Right hindlimb (tissue), 1 donor: ENCODE results near the gene LCN2.
A peak's percentile ranks its signal among the peaks of the same experiment; 100 is the strongest.
"Not testable (repeated sequence)": the region's sequence is repeated elsewhere in the genome, so short reads cannot be mapped to it uniquely, and the experiment has no call there.

Source experiments
- DNase-seq: peaks from one replicate; pipeline ENCODE4 v3.0.0-alpha.2; 2018

LCN2 gene

GRCh38 chr9:128169925-128170324 is 20.7 kb downstream of the LCN2 start:
- DNase-seq = no peak

GRCh38 chr9:128174062-128174461 is 24.8 kb downstream of the LCN2 start:
- no peak for DNase-seq

DNA sequence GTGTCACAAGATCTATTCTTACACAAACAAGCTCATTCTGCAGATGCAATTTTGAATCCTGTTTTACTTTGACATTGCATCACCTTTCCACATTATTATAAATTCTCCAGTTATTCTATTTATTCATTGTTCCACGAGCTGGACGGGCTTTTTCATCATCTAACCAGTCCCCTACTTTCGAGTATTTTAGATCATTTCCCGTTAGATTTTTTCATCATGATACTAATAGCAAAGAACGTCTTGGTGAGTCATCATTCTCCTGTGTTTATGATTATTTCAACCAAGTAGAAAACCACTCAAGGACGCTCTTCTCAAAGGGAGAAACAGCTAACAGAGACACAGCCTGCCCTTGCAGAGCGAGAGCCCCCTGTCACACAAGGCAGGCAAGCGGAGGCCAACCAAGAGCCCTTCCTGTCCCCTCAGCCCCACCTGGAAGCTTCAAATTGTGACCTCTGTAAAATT is 25.9 kb downstream of the LCN2 start:
- no peak for DNase-seq

DNA sequence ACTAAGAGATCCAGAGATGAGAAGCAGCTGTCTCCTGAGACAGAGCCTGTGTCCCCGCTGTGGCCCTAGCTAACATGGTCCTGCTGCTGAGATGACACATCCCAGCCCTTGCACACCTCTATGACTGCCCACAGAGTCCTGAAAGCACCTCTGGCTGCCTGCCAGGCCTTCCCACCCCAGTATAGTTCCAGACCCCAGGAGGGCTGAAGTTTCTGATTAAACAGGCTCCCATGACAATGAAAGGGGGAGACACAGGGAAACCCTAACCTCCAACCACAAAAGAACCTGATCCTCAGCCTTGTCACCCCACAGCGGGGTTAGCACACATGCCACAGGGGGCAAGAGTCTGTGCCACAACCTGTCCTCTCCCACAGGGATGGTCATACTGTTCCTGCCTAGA is 26.5 kb downstream of the LCN2 start:
- no peak for DNase-seq

- DNase-seq = no peak
Measured at GRCh38 chr9:128178806-128179431, 29.7 kb downstream of the LCN2 start.

DNA sequence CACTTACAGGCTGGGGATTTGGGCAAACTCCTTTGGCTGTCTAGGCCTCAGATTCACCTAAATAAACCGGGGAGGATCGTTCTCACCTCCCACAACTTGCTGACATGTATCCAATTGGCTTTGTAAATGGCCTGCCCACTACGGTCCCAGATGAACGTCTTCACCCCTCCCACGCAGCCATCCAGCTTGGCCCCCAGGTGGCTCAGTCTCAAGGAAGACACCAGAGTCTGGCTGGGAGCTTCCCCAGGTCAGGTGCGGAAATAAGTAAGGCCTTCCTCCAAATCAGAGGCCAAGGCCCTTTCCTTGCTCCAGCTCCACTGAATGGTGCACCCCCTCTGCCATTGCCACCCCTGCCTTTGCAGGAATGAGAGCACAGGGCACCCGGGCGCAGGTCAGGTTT is 30.7 kb downstream of the LCN2 start:
- no peak for DNase-seq

DNA sequence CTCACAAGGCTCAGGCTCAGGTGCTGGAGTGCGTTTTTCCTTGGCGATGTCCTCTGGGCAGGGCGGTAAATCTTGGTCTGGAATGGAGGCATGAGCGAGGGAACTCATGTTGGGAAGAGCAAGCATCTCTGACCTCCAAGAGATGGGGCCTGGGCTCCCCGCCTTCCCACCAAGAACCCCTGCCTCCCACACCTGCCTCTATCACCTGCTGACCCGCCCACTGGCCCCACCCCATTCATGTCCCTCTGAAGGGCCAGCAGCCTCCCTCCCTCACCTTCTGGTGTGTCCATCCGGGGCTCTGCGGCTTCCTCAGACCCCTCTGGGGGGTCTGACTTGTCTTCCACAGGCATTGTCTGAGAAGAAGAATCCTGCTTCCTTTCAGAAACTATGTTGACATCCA is 31.2 kb downstream of the LCN2 start:
- no peak for DNase-seq

DNA sequence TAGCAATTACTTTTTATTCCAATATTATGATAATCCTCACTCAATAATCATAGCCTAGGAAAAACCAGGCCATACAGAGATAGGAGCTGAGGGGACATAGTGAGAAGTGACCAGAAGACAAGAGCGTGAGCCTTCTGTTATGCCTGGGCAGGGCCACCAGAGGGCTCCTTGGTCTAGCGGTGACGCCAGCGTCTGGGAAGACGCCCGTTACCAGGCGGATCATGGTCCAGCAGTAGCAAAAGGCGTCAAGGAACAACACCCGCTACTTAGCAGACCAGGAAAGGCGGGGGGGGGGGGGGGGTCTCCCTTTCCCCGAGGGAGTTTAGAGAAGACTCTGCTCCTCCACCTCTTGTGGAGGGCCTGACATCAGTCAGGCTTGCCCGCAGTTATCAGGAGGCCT is 32.2 kb downstream of the LCN2 start:
- not testable (repeated sequence) for DNase-seq

DNA sequence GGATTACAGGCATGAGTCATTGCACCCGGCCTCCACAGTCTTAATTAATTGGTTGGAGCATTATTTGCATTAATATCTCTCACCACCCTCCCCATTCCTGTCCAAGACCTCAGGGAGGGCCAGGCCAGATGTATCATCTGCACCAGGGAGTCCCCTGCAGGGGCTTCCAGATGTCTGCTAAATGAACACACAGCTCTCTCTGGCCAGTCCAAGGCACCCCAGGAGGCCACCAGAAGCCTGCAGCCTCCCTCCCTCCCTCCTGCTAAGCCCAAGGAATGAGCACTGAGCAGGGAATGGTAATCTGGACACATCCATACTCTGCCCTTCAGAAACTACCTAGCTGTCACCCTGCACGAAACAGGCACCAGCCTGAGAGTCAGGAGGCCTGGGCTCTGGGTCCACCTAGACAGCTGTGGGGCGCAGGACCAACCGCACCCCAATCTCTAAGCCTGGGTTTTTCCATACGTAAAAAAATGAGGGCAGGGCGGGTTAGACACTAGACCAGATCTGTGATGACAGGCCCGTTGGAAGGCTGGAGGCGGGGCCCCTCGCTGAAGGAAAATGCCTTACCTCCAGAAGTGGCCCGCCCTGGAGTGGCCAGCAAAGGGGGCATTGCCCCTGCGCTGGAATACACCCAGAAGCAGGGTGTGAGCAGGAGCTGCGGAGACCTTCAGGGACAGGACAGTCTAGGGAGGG is 33.8 kb downstream of the LCN2 start:
- no peak for DNase-seq

GRCh38 chr9:128185979-128186965 is 37.0 kb downstream of the LCN2 start:
- DNase-seq = no peak

GRCh38 chr9:128187361-128187760 is 38.1 kb downstream of the LCN2 start:
- DNase-seq = no peak

DNA sequence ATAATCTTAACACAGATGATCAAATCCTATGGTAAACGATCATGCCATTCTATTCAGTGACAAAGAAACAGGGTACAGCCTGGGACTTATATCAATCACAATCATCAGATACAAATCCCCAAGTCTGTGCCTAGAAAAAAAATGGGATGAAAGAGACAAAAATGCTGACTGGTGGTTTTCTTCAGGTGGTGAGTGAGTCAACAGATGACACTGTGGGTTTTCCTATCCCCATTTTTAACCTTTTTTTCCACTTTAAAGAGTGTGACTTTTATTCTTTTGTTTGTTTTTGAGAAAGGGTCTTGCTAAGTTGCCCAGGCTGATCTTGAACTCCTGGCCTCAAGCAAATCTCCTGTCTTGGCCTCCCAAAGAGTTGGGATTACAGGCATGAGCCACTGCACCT is 39.0 kb downstream of the LCN2 start:
- no peak for DNase-seq

- no peak for DNase-seq
Measured at GRCh38 chr9:128190013-128190412, 40.8 kb downstream of the LCN2 start.

DNA sequence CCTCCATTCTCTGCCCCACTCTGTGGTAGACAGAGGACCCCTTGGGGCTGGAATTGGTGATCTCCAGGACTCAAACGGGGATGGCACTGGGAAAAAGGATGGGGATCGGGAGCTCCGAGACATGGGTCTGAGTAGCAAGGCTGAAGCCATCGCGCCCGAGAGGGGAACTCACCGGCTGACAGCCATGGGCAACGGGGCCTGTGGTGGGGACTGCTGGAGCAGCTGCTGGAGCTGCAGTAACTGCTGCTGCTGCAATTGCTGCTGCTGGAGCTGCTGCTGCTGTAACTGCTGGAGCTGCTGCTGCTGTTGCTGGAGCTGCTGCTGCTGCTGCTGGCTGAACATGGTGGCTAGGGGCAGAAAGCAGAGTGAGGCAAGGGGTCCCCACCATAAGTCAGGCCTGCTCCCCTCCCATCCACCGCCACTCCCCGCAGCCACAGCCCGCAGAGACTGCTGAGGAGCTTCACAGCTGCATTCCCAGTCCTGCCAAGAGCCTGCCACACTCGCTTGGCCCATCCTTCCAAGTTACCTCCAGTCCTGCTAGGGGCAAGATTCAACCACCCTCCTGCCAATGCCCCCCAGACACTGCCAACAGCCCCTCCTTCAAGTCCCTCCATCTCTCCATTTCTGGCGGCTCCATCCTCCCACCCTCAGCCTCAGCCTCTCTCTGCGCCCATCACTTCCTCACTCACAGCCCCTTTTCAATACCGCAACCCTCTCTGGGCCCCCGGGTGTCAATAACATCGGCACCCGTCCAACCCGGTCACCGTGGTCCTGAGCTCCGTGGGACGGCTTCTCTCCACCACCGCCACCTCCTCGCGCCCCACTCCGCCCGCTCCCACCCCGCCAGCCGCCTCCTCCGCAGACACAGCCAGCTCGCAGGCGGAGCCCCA is 41.5 kb downstream of the LCN2 start:
- DNase-seq = no peak

DNA sequence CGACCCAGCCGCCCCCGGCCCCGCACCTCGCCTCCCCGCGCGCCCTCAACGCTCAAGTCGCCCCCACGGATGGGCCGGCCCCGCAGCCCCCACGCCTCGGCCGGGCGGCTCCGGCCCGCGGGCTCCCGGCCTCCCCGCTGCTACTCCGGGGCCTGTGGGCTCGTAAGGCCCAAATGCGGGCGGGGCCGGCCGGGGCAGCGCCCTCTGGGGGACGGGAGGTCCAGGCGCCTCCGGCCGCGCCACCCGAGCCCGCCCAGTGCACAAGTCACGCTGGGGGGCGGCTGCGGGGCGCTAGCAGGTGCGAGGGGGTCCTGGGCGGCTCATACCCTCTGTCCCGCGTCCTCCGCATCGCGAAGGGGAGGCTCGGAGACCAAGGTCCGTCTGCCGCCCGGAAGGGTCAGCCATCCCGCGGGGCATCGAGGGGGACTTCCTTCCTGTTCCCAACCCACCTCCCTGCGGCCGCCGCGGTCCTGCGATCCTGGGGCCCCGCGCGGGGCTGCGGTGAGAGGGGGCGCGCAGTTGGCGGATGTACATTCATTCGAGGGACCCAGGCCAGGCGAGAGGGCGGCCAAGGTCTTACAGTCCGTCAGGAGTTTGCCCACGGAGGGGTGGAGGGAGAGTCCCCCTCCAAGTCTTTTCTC is 42.3 kb downstream of the LCN2 start, which contains the start of gene CIZ1:
CIZ1 (minus strand) TSS at position 167 of the 641 bp plus-strand sequence. CDS start 715 bp downstream, outside the sequence.
- DNase-seq = peak; percentile 88

DNA sequence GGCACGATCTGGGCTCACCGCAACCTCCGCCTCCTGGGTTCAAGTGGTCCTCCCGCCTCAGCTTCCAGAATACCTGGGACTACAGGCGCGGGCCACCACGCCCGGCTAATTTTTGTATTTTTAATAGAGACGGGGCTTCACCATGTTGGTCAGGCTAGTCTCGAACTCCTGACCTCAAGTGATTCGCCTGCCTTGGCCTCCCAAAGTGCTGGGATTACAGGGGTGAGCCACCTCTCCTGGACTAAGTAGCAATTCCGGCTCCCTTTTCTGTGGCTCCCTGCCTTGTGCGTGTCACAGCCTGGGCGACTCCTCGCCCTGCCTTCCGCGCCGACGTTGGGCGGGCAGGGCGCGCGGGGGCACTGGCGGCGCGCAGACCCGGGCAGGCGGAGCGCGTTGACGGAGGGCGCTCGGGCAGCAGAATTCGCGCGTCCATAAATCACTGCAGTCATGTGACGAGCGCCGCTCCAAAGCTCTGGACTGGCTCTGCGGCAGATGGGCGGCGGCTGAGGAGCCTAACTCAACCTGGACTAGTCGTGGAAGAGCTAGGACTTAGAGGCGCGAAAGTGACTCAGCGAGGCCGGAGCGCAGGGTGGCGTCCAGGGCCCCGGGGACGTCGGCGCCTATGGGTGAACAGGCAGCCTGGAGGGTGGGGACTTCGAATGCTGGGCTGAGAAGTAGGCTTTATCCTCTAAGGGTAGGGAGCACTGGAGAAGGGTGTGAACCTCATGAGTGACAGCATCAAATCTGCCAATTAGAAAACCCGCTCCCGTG is 43.5 kb downstream of the LCN2 start:
- peak; percentile 89 for DNase-seq

- DNase-seq = no peak
Measured at GRCh38 chr9:128193469-128194096, 44.3 kb downstream of the LCN2 start.

DNA sequence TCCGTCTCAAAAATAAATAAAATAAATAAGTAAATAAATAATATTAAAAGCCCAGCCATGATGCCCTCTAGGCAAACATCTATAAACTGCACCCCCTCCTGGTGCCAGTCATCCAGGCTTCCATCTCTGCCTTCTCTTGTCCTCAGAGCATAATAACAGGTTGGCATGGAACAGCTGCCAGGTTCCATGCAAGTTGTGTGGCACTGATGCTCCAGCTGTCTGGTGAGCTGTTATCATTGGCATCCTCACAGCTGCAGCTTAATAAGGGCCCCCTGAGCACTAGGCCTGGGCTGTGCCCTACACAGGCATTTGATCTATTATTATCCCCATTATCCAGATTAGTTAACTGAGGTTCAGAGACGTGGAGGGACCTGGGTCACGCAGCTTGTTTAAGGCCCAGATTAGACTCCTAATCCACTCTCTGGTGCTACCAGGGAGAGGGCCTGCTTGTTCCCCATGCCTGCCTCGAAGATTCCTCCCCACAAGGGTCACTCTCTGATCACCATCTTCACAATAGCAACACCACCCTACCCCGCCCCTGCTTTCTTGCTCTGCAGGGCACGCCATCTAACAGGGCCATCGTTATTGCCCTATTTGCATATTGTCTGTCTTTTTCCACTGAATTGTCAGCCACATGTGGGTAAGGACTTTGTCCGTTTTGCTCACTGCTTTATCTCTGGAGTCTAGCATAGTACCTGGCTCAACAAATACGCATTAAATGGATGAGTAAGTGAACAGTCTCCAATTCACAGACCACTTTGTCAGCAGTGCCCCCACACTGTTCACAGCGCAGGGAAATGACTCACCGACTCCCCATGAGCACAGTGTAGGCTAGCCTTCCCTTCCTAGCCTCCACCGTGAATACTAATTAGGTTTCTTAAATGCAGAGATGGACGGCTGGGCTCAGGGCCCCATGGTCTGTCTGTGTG is 52.5 kb downstream of the LCN2 start:
- DNase-seq = no peak

GRCh38 chr9:128202648-128203023 is 53.4 kb downstream of the LCN2 start:
- DNase-seq = no peak
